Progenitor cell of endocrine pancreas (in vitro differentiated cells): ENCODE results near the gene CADM1. TPM values are rescaled to one million over a fixed set of nuclear protein-coding genes. Genes with fewer than 3 reads are reported as not detected.
A peak's percentile ranks its signal among the peaks of the same experiment; 100 is the strongest.

Experiments
- DNase-seq: peaks from one replicate; pipeline ENCODE4 v3.0.0; 2021; ENCODE audit warnings: low spot score; ENCODE audit not compliant: unreplicated experiment
- H3K27ac Mint-ChIP-seq: 2 replicates; pipeline ENCODE4 v1.8.0; 2021; ENCODE audit warnings: mild to moderate bottlenecking, moderate library complexity, mixed read lengths
- H3K27me3 Mint-ChIP-seq: 2 replicates; pipeline ENCODE4 v1.8.0; 2021; ENCODE audit warnings: mixed read lengths
- H3K36me3 Mint-ChIP-seq: 2 replicates; pipeline ENCODE4 v1.8.0; 2022; ENCODE audit warnings: mixed read lengths; ENCODE audit not compliant: insufficient read depth
- H3K4me1 Mint-ChIP-seq: 2 replicates; pipeline ENCODE4 v1.8.0; 2021; ENCODE audit warnings: low read depth, mixed read lengths
- H3K4me3 Mint-ChIP-seq: 2 replicates; pipeline ENCODE4 v1.8.0; 2021; ENCODE audit warnings: low read depth, mild to moderate bottlenecking, moderate library complexity, mixed read lengths
- H3K9me3 Mint-ChIP-seq: 2 replicates; pipeline ENCODE4 v1.8.0; 2021; ENCODE audit warnings: low read depth, mixed read lengths
- total RNA-seq: library from RNA; stranded (reverse); gene quantifications from 2 replicates; pipeline ENCODE4 v1.2.1, GENCODE V29; 2021
- TF ChIP-seq, protein P1 (sequence below): fragments of 200-600 bp; sonication (generic); IDR thresholded peaks from one replicate; pipeline ENCODE4 v1.5.0; 2021; ENCODE audit warnings: antibody characterized with exemption, mild to moderate bottlenecking; ENCODE audit not compliant: unreplicated experiment

CADM1 gene
- total RNA-seq, 1 donor from 2014 or later: 147 TPM

DNA sequence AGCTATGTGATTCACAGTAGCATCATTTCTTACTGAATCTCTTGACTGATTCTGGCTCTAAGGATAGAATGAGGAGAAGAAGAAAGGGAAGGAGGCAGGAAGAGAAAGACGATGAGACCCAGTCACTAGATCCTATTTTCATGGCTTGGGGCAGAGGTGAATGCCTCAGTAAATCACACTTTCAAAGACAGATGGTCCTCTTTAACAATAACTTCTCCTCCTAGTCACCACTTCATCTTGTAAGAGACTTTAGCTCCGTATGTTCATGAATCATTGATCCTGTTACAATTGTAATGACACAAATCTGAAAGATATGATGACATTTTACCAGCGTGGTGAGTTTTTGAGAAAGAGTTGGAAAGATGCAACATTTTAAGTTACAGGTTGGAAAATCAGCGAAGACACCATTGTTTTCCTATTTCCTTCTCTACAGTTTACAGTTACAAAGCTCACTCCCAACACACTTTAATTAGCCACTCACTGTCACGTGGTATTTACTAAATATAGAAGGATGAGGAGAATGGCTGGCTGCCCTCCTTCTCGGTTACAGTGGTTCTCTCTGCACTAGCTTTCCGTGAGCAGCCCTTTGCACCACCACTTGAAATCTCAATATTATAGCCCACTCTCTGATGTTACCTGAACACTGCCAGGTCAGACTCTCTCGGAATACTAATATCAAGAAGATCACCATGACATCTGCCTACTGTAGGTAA, 205.8 kb downstream of the CADM1 start:
- no peak overlapping the region for H3K4me3 Mint-ChIP-seq
- H3K4me1 Mint-ChIP-seq: no peaks in the 10 kb centered on the region
- no peaks in the 10 kb centered on the region for H3K27me3 Mint-ChIP-seq
- no peaks in the 10 kb centered on the region for H3K36me3 Mint-ChIP-seq
- H3K27ac Mint-ChIP-seq: peak overlapping the region; percentile 19
- DNase-seq: no peak
- no peaks in the 10 kb centered on the region for H3K9me3 Mint-ChIP-seq
- TF ChIP-seq, protein P1, sequence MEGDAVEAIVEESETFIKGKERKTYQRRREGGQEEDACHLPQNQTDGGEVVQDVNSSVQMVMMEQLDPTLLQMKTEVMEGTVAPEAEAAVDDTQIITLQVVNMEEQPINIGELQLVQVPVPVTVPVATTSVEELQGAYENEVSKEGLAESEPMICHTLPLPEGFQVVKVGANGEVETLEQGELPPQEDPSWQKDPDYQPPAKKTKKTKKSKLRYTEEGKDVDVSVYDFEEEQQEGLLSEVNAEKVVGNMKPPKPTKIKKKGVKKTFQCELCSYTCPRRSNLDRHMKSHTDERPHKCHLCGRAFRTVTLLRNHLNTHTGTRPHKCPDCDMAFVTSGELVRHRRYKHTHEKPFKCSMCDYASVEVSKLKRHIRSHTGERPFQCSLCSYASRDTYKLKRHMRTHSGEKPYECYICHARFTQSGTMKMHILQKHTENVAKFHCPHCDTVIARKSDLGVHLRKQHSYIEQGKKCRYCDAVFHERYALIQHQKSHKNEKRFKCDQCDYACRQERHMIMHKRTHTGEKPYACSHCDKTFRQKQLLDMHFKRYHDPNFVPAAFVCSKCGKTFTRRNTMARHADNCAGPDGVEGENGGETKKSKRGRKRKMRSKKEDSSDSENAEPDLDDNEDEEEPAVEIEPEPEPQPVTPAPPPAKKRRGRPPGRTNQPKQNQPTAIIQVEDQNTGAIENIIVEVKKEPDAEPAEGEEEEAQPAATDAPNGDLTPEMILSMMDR: no peak

DNA sequence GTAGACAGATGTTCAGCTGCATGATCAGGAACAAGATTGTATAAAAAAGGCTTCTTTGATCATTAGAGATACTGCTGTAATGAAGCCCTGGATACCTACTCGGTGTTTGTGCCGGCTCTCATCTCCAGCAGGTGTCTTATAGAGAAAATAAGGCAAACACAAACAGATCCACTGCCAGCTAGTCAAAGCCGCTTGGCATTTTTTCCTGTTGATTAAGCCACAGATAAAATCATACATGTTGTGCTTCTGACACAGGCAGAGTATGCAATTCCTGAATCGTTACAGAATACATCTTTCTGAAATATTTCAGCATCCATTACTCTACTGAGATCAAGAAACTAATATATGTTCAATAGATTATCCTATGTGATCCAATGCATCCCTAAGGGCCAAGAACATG, 206.9 kb downstream of the CADM1 start:
- no peaks in the 10 kb centered on the region for H3K9me3 Mint-ChIP-seq
- H3K27ac Mint-ChIP-seq: no peak overlapping the region
- TF ChIP-seq, protein P1: no peak
- H3K4me3 Mint-ChIP-seq: no peak overlapping the region
- H3K27me3 Mint-ChIP-seq: no peaks in the 10 kb centered on the region
- no peaks in the 10 kb centered on the region for H3K4me1 Mint-ChIP-seq
- no peak for DNase-seq
- H3K36me3 Mint-ChIP-seq: no peaks in the 10 kb centered on the region

DNA sequence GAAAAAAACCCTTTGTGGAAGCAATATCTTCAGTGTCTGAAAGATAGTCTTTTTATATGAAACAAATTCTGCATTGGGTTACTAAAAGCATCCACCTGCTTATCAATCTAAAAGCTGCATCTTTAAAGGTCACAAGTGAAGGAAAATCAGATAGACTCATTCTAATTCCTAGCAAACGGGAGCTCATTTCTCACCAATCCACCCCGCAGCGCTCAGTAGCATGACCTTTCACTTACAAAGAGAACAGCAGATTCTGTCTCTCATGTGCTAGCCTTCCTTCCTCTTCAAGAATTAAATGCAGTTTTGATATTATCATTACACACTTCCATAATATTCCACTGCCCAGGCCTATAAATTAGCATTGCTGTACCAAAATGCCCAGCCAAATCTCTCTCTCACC, 212.9 kb downstream of the CADM1 start:
- H3K36me3 Mint-ChIP-seq: no peaks in the 10 kb centered on the region
- no peak for DNase-seq
- H3K4me3 Mint-ChIP-seq: no peak overlapping the region
- no peaks in the 10 kb centered on the region for H3K9me3 Mint-ChIP-seq
- TF ChIP-seq, protein P1: no peak
- peak overlapping the region; percentile 68 for H3K27ac Mint-ChIP-seq
- no peaks in the 10 kb centered on the region for H3K27me3 Mint-ChIP-seq
- peaks cover 27% of the 10 kb centered on the region for H3K4me1 Mint-ChIP-seq

DNA sequence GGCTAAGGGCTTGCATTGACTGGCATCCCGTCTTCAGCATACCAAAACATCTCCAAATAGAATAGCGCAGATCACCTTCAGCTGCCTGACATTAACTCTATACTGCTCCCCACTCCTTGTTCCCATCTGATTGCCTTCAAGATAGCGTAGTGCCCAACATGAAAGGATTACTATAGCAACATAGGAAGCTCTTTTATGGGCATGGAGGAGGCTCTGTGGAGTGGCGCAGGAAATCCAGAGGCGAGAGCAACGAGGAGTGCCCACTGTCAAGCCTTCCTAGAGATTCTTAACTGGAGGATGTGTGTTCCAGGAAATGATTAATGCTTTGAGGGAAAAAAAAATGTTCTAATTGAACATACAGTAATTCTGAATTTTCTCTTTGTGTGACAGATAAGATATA, 213.3 kb downstream of the CADM1 start:
- Mint-ChIP-seq H3K27me3 (no peaks in the 10 kb centered on the region), H3K9me3 (no peaks in the 10 kb centered on the region), H3K4me3 (no peak overlapping the region), H3K36me3 (no peaks in the 10 kb centered on the region), H3K27ac (no peak overlapping the region), H3K4me1 (peaks cover 30% of the 10 kb centered on the region)
- DNase-seq: no peak
- TF ChIP-seq, protein P1: no peak

DNA sequence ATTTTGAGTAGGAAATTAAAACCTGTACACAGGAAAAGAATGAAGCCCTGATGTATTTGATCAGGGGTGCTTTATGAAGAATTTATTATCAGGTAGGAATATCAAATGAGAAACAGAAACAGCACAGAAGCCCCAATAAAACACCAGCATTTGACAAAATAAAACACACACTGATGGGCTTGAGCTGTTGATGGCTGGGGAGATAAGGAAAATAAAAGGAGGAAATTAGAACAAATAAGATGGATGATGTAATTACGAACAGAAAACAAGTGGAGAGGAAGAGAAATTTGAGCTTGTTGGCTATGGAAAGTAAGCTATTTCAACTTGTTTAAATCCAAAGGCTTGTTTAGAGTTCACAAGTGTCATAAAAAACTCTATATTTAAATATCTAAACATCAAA, 213.7 kb downstream of the CADM1 start:
- Mint-ChIP-seq H3K4me1 (peaks cover 32% of the 10 kb centered on the region), H3K4me3 (no peak overlapping the region), H3K27ac (no peak overlapping the region), H3K36me3 (no peaks in the 10 kb centered on the region), H3K27me3 (no peaks in the 10 kb centered on the region), H3K9me3 (no peaks in the 10 kb centered on the region)
- no peak for DNase-seq
- TF ChIP-seq, protein P1: no peak
